PC-3 (cell line): Measurements from ENCODE around the gene UGT3A2.

Source experiments
- CTCF ChIP-seq: fragments of 300-600 bp; sonication (generic); conservative IDR thresholded peaks from 2 replicates; pipeline ENCODE4 v1.5.1; 2017; ENCODE audit warnings: antibody characterized with exemption, low read depth, mild to moderate bottlenecking, low read length
- EZH2 ChIP-seq: fragments of 300-600 bp; sonication (generic); IDR thresholded peaks from one replicate; pipeline ENCODE4 v1.6.1; 2017; ENCODE audit warnings: antibody characterized with exemption, mild to moderate bottlenecking, low read length; ENCODE audit not compliant: unreplicated experiment
- EZH2phosphoT487 ChIP-seq: fragments of 300-600 bp; sonication (generic); IDR thresholded peaks from 2 replicates; pipeline ENCODE4 v1.6.1; 2018; ENCODE audit warnings: mild to moderate bottlenecking, antibody characterized with exemption, low read length, borderline replicate concordance

DNA sequence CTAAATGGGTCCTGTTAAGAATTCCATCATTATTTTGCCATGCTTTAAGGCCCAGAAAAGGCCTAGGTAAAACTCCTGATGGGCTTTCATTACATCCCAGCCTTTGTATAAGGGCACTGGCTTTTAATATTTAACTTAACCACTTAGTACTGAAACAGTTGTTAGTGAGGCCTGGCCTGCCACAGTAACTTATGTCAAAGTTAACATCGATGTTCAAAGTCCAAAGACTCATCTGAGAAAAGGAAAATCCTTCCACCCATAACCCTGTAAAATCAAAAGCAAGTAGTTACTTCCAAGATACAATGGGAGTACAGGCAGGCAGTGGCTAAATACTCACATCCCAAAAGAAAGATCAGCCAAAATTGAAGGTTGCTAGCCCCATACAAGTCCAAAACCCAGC, 60.5 kb downstream of the UGT3A2 start:
- no peak for TF ChIP-seq EZH2
- no peak for TF ChIP-seq CTCF
- no peak for TF ChIP-seq EZH2phosphoT487
